ENCODE results near the gene MLN.

DNA sequence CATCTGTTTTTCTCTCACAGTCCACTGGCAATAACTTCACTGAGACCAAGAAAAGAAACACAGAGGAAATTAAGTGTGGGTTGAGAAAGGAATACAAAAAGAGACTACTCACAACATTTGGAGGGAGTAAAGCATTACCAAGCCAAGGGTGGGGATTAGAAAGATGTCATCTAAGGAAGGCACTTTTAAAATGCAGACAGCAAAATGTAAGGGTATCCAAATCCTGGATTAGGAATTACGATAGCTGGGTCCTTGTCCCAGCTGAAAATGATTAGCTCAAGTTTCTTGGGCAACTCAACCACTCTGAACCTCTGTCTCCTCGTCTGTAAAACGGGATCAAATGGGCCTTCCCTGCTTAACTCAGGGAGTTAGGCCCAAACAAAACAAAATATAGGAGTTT is 17.1 kb downstream of the MLN start:
- TF ChIP-seq POLR2A (IDR thresholded peaks at IDR 0.05; ENCODE audit: low read depth, low read length) (no peak), POLR2AphosphoS5 (IDR thresholded peaks at IDR 0.05; ENCODE audit: low read depth, low read length) (no peak)

All from GM12891 (cell line).